Upper lobe of left lung (tissue), 6 donors: ENCODE measurements around the gene RPUSD4. TPM values are rescaled to one million over a fixed set of nuclear protein-coding genes. Genes with fewer than 3 reads are reported as not detected.

ENCODE experiments used
- ATAC-seq, 2 donors: fragments of 200-7000 bp; cut with Tn5 transposase; one replicate each; pipeline ENCODE4 v1.9.1; 2022; ENCODE audit warnings: mild to moderate bottlenecking in 2 of 2, moderate library complexity in 2 of 2; ENCODE audit not compliant: low FRiP score in 2 of 2
- DNase-seq, 2 donors: peaks; one replicate each; pipeline ENCODE4 v3.0.0-alpha.2; 2019 to 2020
- H3K27ac ChIP-seq, 4 donors: fragments of 200-600 bp; sonication (generic); one replicate each; pipeline ENCODE4 v1.5.1; 2016 to 2019
- H3K27me3 ChIP-seq, 4 donors: fragments of 200-600 bp; sonication (generic); one replicate each; pipeline ENCODE4 v1.5.1; 2017 to 2019
- H3K36me3 ChIP-seq, 4 donors: fragments of 200-600 bp; sonication (generic); one replicate each; pipeline ENCODE4 v1.5.1; 2016 to 2019
- H3K4me1 ChIP-seq, 4 donors: fragments of 200-600 bp; sonication (generic); one replicate each; pipeline ENCODE4 v1.5.1; 2018 to 2019
- H3K4me3 ChIP-seq, 4 donors: fragments of 200-600 bp; sonication (generic); one replicate each; pipeline ENCODE4 v1.5.1; 2017 to 2019; ENCODE audit warnings: mild to moderate bottlenecking in 2 of 4, moderate library complexity in 1 of 4
- H3K9me3 ChIP-seq, 4 donors: fragments of 200-600 bp; sonication (generic); one replicate each; pipeline ENCODE4 v1.5.1; 2018 to 2019
- EP300 ChIP-seq, 4 donors: sonication (generic); formaldehyde crosslinking; IDR thresholded peaks; one replicate each; pipeline ENCODE4 v1.5.1; 2017; ENCODE audit warnings: antibody characterized with exemption in 4 of 4, control low read depth in 2 of 4
- POLR2A ChIP-seq, 4 donors: fragments of 450-650 bp; IDR thresholded peaks; one replicate each; pipeline ENCODE4 v1.5.1; 2016 to 2017; ENCODE audit warnings: antibody characterized with exemption in 4 of 4, mild to moderate bottlenecking in 2 of 4
- POLR2AphosphoS5 ChIP-seq, 2 donors: sonication (generic); formaldehyde crosslinking; IDR thresholded peaks; one replicate each; pipeline ENCODE4 v1.5.1; 2017; ENCODE audit warnings: antibody characterized with exemption in 2 of 2
- WGBS, 2 donors: methylation state at CpG; one replicate each; pipeline ENCODE4 v1.1.5; 2017 to 2018; 5-methylcytosine and 5-hydroxymethylcytosine counted together
- total RNA-seq, 6 donors: library from RNA; depleted of rRNA in 4 of 6; stranded (reverse); fragments of >200 nt in 4 of 6; gene quantifications; one replicate each; pipeline versions ENCODE4 v1.1.0 to v1.2.1, GENCODE V29; 2016 to 2021
- TF ChIP-seq, protein P1 (sequence below), 6 experiments: fragments of 450-650 bp in 4 of 6; fragments of 200-600 bp in 2 of 6; sonication (generic) in 2 of 6; IDR thresholded peaks; one replicate each; pipeline ENCODE4 v1.5.1; 2016 to 2019; ENCODE audit warnings: antibody characterized with exemption in 6 of 6
- donor health status: DM: no; HTN: no; CAD: no; lungs with moderate emphysema.
- donor health status: DM: no; HTN: yes; CAD: no; lungs with severe emphysema.

The RPUSD4 gene
- total RNA-seq, 6 donors from 2014 or later: 13.7 to 32.5 (median 20.5) TPM

- peak in 1 of 2 donors; percentile 72 for DNase-seq
- no peak overlapping the region for H3K27ac ChIP-seq
- no peak for TF ChIP-seq EP300 (IDR thresholded peaks at IDR 0.05)
- no peak for TF ChIP-seq POLR2AphosphoS5 (IDR thresholded peaks at IDR 0.05)
- TF ChIP-seq POLR2A (IDR thresholded peaks at IDR 0.05): no peak
- TF ChIP-seq, protein P1, sequence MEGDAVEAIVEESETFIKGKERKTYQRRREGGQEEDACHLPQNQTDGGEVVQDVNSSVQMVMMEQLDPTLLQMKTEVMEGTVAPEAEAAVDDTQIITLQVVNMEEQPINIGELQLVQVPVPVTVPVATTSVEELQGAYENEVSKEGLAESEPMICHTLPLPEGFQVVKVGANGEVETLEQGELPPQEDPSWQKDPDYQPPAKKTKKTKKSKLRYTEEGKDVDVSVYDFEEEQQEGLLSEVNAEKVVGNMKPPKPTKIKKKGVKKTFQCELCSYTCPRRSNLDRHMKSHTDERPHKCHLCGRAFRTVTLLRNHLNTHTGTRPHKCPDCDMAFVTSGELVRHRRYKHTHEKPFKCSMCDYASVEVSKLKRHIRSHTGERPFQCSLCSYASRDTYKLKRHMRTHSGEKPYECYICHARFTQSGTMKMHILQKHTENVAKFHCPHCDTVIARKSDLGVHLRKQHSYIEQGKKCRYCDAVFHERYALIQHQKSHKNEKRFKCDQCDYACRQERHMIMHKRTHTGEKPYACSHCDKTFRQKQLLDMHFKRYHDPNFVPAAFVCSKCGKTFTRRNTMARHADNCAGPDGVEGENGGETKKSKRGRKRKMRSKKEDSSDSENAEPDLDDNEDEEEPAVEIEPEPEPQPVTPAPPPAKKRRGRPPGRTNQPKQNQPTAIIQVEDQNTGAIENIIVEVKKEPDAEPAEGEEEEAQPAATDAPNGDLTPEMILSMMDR (IDR thresholded peaks at IDR 0.05): no peak
These were observed 25.3 kb downstream of the RPUSD4 start for GRCh38 chr11:126186025-126186698.

DNA sequence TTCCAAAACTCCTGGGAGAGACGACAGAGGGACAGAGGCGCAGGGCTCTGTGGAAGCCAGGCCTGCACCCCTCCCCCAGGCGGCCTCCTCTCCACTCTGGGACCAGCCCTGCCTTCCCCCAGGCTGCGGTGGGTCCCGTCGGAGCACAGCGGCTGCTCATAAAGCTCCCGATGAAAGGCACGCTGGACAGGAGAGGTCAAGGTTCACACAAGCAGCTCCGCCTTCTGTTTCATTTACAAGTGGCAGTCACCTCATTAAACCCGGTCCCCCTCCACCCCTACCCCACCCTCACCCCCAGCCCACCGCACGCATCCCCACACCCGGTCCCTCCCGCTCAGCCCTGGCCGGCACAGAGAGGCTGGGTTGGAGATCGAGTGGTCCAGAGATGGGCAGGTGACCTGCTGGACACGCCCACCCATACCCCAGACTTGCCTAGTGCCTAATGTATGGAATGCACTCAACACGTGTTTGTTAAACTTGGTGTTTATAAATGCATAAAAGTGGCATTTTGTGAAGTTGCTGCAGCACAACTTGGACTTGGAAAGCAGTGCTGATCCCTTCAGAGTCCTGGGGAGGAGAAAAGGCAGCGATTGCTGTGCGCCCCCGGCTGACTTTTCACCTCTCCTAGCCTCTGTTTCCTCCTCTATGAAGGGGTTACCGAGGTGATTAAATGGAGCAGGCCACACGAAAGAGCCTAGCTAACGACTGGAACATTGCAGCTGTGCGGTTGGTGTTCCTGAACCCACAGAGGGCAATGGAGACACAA is 26.0 kb downstream of the RPUSD4 start:
- no peaks in the 10 kb centered on the region for H3K9me3 ChIP-seq
- no peak for ATAC-seq
- no peaks in the 10 kb centered on the region for H3K27me3 ChIP-seq

More at GRCh38 chr11:126186025-126186698, 25.3 kb downstream of the RPUSD4 start:
- Histone ChIP-seq H3K4me1 (no peaks in the 10 kb centered on the region), H3K27me3 (no peaks in the 10 kb centered on the region), H3K36me3 (peaks cover 0 to 7% (median 5%) of the 10 kb centered on the region in 4 donors), H3K9me3 (no peaks in the 10 kb centered on the region), H3K4me3 (no peak overlapping the region)
- ATAC-seq: peak in 1 of 2 donors; percentile 18
- 80 to 87% methylated on average over 14 to 15 of the region's 15 CpGs for WGBS, 2 donors

GRCh38 chr11:126182787-126183445 is 28.5 kb downstream of the RPUSD4 start:
- Histone ChIP-seq H3K27ac (no peak overlapping the region), H3K27me3 (no peaks in the 10 kb centered on the region), H3K4me1 (no peaks in the 10 kb centered on the region), H3K36me3 (peaks cover 0 to 5% (median 0%) of the 10 kb centered on the region in 4 donors), H3K9me3 (no peaks in the 10 kb centered on the region), H3K4me3 (no peak overlapping the region)
- 72 to 86% methylated on average over 10 to 11 of the region's 11 CpGs for WGBS, 2 donors
- ATAC-seq (no peak), DNase-seq (no peak)
- TF ChIP-seq EP300 (IDR thresholded peaks at IDR 0.05) (no peak), POLR2AphosphoS5 (IDR thresholded peaks at IDR 0.05) (no peak), POLR2A (IDR thresholded peaks at IDR 0.05) (no peak)
- TF ChIP-seq, protein P1 (IDR thresholded peaks at IDR 0.05): no peak

More for the DNA sequence above, 26.0 kb downstream of the RPUSD4 start:
- H3K4me3 ChIP-seq: no peak overlapping the region
- H3K4me1 ChIP-seq: no peaks in the 10 kb centered on the region
- DNase-seq: peak in 1 of 2 donors; percentile 57
- WGBS, 2 donors: 82 to 86% methylated on average over 22 to 26 of the region's 26 CpGs
- H3K36me3 ChIP-seq: peaks cover 0 to 5% (median 2%) of the 10 kb centered on the region in 4 donors
- TF ChIP-seq, protein P1 (IDR thresholded peaks at IDR 0.05): no peak
- TF ChIP-seq EP300 (IDR thresholded peaks at IDR 0.05): no peak
- TF ChIP-seq POLR2A (IDR thresholded peaks at IDR 0.05): no peak
- no peak for TF ChIP-seq POLR2AphosphoS5 (IDR thresholded peaks at IDR 0.05)
- no peak overlapping the region for H3K27ac ChIP-seq

DNA sequence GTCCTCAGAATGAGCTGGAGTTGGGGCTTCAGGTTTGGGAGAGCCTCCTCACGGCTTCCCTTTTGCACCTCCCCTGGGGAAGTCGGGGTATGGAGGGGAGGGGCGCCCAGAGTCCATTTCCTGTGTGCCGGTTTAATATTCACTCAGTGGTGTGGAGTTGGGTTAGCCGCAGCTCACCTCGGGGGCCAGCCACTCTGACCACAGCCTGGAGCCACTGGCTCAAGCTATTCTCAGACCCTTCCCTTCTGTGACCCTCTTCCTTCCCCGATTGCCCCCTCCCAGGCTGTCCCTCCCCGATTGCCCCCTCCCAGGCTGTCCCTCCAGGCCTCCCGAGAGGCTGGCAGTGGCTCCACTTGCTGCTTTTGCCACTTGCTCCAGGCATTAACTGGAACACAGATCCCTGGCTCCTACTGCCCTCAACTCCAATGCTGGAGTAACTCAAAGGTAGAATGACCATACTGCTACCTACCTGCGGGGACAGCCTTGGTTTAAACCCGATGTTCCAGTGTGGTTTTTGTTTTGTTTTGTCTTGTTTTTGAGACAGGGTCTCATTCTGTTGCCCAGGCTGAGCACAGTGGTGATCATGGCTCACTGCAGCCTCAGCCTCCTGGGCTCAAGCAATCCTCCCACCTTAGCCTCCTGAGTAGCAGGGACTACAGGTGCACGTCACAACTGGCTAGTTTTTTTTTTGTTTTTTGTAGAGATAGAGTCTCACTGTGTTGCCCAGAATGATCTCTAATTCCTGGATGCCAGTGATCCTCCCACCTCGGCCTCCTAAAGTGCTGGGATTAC is 29.3 kb downstream of the RPUSD4 start:
- DNase-seq: no peak
- Histone ChIP-seq H3K27me3 (no peaks in the 10 kb centered on the region), H3K9me3 (no peaks in the 10 kb centered on the region), H3K27ac (no peak overlapping the region), H3K36me3 (no peaks in the 10 kb centered on the region), H3K4me3 (no peak overlapping the region), H3K4me1 (no peaks in the 10 kb centered on the region)
- WGBS, 2 donors: 64 to 69% methylated on average over 13 of the region's 13 CpGs
- TF ChIP-seq POLR2A (IDR thresholded peaks at IDR 0.05): no peak
- TF ChIP-seq EP300 (IDR thresholded peaks at IDR 0.05): no peak
- TF ChIP-seq POLR2AphosphoS5 (IDR thresholded peaks at IDR 0.05): no peak
- TF ChIP-seq, protein P1 (IDR thresholded peaks at IDR 0.05): no peak
- ATAC-seq: no peak
